HG03565 (cell line): ENCODE results near the gene ZNF358.

Experiments
- ATAC-seq: cut with Tn5 transposase; IDR thresholded peaks from one replicate; pipeline ENCODE4 v1.9.1; 2021; ENCODE audit warnings: mild to moderate bottlenecking, moderate library complexity; ENCODE audit not compliant: unreplicated experiment

Gene ZNF358

GRCh38 chr19:7554990-7555864, 39.3 kb downstream of the ZNF358 start:
- ATAC-seq, result no peak

- ATAC-seq, result no peak
Measured at GRCh38 chr19:7556696-7557315, 40.9 kb downstream of the ZNF358 start.

- no peak for ATAC-seq
Measured at GRCh38 chr19:7558667-7559066, 42.8 kb downstream of the ZNF358 start.

GRCh38 chr19:7559102-7559501, 43.2 kb downstream of the ZNF358 start:
- no peak for ATAC-seq

GRCh38 chr19:7560255-7560654, 44.4 kb downstream of the ZNF358 start:
- ATAC-seq, result no peak

- ATAC-seq, result no peak
Measured at GRCh38 chr19:7561325-7561724, 45.4 kb downstream of the ZNF358 start.

GRCh38 chr19:7562646-7563393, 46.9 kb downstream of the ZNF358 start:
- no peak for ATAC-seq

GRCh38 chr19:7564866-7565265, 49.0 kb downstream of the ZNF358 start:
- ATAC-seq, result no peak

- ATAC-seq, result no peak
Measured at GRCh38 chr19:7565332-7565731, 49.4 kb downstream of the ZNF358 start.
